B cell (primary cell): Measurements from ENCODE around the gene PPIL1. TPM values are rescaled to one million over a fixed set of nuclear protein-coding genes. Genes with fewer than 3 reads are reported as not detected.

Experiments used
- ATAC-seq: fragments of 200-7000 bp; cut with Tn5 transposase; one replicate; pipeline ENCODE4 v1.10.0; 2021; ENCODE audit warnings: low read depth, mild to moderate bottlenecking, moderate number of reproducible peaks, moderate library complexity
- CTCF ChIA-PET: fragments of 350-600 bp; sonication (Branson Sonifier 250); formaldehyde crosslinking; loops from one replicate; lab custom pipeline; 2021; ENCODE audit warnings: antibody characterized with exemption, inconsistent platforms; lab: Charles Lee
- POLR2A ChIA-PET: fragments of 350-600 bp; sonication (Branson Sonifier 250); formaldehyde crosslinking; loops from one replicate; lab custom pipeline; 2021; ENCODE audit warnings: antibody characterized with exemption; lab: Charles Lee
- DNase-seq: peaks from one replicate; pipeline ENCODE4 v3.0.0; 2013
- H2AFZ ChIP-seq: 2 replicates; pipeline ENCODE4 v1.6.1; 2012; ENCODE audit warnings: mild to moderate bottlenecking, low read depth, low read length; ENCODE audit not compliant: insufficient read depth, poor library complexity, severe bottlenecking
- H3K27ac ChIP-seq, 2 donors: 1 replicate in 1 of 2; 2 replicates in 1 of 2; pipeline ENCODE4 v1.5.1; 2012 to 2013; ENCODE audit warnings: low read length in 2 of 2, mild to moderate bottlenecking in 2 of 2, moderate library complexity in 1 of 2
- H3K27me3 ChIP-seq, 4 experiments: fragments of 200-600 bp in 1 of 4; sonication (generic) in 1 of 4; replicated peaks in 1 of 4; 1 replicate in 2 of 4; 2 replicates in 2 of 4; pipeline versions ENCODE4 v1.6.1 to v1.7.0; 2013 to 2016; ENCODE audit warnings: low read length in 3 of 4, mild to moderate bottlenecking in 2 of 4, mixed read lengths in 1 of 4, moderate library complexity in 1 of 4; ENCODE audit not compliant: insufficient read depth in 4 of 4, control insufficient read depth in 3 of 4; ENCODE audit errors: control extremely low read depth in 1 of 4
- H3K36me3 ChIP-seq, 2 experiments: replicated peaks in 1 of 2; 1 replicate in 1 of 2; 2 replicates in 1 of 2; pipeline versions ENCODE4 v1.6.1 to v1.7.1; 2013; ENCODE audit warnings: low read length in 1 of 2; ENCODE audit not compliant: insufficient read depth in 2 of 2, control insufficient read depth in 1 of 2; ENCODE audit errors: control extremely low read depth in 1 of 2, extremely low read depth in 1 of 2
- H3K4me1 ChIP-seq, 2 donors: fragments of 200-600 bp in 1 of 2; sonication (generic) in 1 of 2; 1 replicate in 1 of 2; 2 replicates in 1 of 2; pipeline versions ENCODE4 v1.5.1 to v1.6.1; 2013 to 2017; ENCODE audit warnings: low read length in 2 of 2; ENCODE audit not compliant: control insufficient read depth in 2 of 2, insufficient read depth in 2 of 2
- H3K4me2 ChIP-seq: replicated peaks from 2 replicates; pipeline ENCODE3; 2012; ENCODE audit warnings: mild to moderate bottlenecking, low read depth, low read length; ENCODE audit not compliant: poor library complexity, severe bottlenecking
- H3K4me3 ChIP-seq, 5 experiments: fragments of 200-600 bp in 1 of 5; sonication (generic) in 1 of 5; 1 replicate in 3 of 5; 2 replicates in 2 of 5; pipeline versions ENCODE4 v1.5.1 to v1.7.0; 2011 to 2016; ENCODE audit warnings: low read length in 4 of 5, mild to moderate bottlenecking in 4 of 5, low read depth in 2 of 5, control low read depth in 1 of 5, moderate library complexity in 1 of 5; ENCODE audit not compliant: insufficient read depth in 1 of 5; ENCODE audit errors: control extremely low read depth in 1 of 5, extremely low read depth in 1 of 5
- H3K79me2 ChIP-seq: fragments of 200-600 bp; sonication (generic); one replicate; pipeline ENCODE4 v1.6.0; 2016; ENCODE audit warnings: low read length; ENCODE audit not compliant: control insufficient read depth, insufficient read depth
- H3K9ac ChIP-seq: fragments of 200-600 bp; sonication (generic); 2 replicates; pipeline ENCODE4 v1.6.1; 2017; ENCODE audit warnings: mild to moderate bottlenecking, low read length, moderate library complexity
- H3K9me3 ChIP-seq, 3 donors: one replicate each; pipeline versions ENCODE4 v1.6.1 to v1.7.1; 2013; ENCODE audit warnings: low read length in 2 of 3; ENCODE audit not compliant: control insufficient read depth in 2 of 3, insufficient read depth in 1 of 3; ENCODE audit errors: control extremely low read depth in 1 of 3
- H4K20me1 ChIP-seq: 2 replicates; pipeline ENCODE4 v1.6.0; 2012; ENCODE audit warnings: mild to moderate bottlenecking, low read length; ENCODE audit not compliant: insufficient read depth, control insufficient read depth, poor library complexity, severe bottlenecking
- H3K27ac Mint-ChIP-seq: one replicate; pipeline ENCODE4 v1.8.0; 2021; ENCODE audit warnings: mixed read lengths
- H3K27me3 Mint-ChIP-seq: one replicate; pipeline ENCODE4 v1.8.0; 2021; ENCODE audit warnings: mixed read lengths
- H3K4me1 Mint-ChIP-seq: one replicate; pipeline ENCODE4 v1.8.0; 2021; ENCODE audit warnings: mixed read lengths
- H3K4me3 Mint-ChIP-seq: one replicate; pipeline ENCODE4 v1.8.0; 2021; ENCODE audit warnings: mixed read lengths
- H3K9me3 Mint-ChIP-seq: one replicate; pipeline ENCODE4 v1.8.0; 2022; ENCODE audit warnings: mixed read lengths; ENCODE audit not compliant: insufficient read depth
- CTCF ChIP-seq: fragments of 200-600 bp; IDR thresholded peaks from one replicate; pipeline ENCODE4 v1.8.0; 2022; ENCODE audit warnings: antibody characterized with exemption, mild to moderate bottlenecking
- EZH2 ChIP-seq: IDR thresholded peaks from 2 replicates; pipeline ENCODE4 v1.6.1; 2012; ENCODE audit warnings: borderline replicate concordance, low read depth, mild to moderate bottlenecking, moderate library complexity, low read length; ENCODE audit not compliant: insufficient read depth, poor library complexity, severe bottlenecking
- WGBS: methylation state at CpG from one replicate; pipeline ENCODE4 v1.1.5; 2013; ENCODE audit warnings: missing lambda C conversion rate; ENCODE audit not compliant: insufficient coverage; 5-methylcytosine and 5-hydroxymethylcytosine counted together
- intact Hi-C: fragments of 100-400 bp; cut with micrococcal nuclease; formaldehyde crosslinking; loops from one replicate; pipeline ENCODE4 v1.10.0; 2022
- polyA plus RNA-seq: library from polyadenylated mRNA; depleted of rRNA; stranded (reverse); fragments of >200 nt; gene quantifications from 2 replicates; pipeline ENCODE4 v1.2.3, GENCODE V29; 2012
- total RNA-seq, 2 donors: library from RNA; stranded (reverse); fragments of 120-200 nt in 1 of 2; gene quantifications; 1 replicate in 1 of 2; 2 replicates in 1 of 2; pipeline versions ENCODE4 v1.2.3 to v1.2.4, GENCODE V29; 2013 to 2022

PPIL1 gene
- total and polyA plus RNA-seq, 2 donors (not counting 1 experiment from before 2014, with no cell fraction given): 2.9 to 7.0 TPM

GRCh38 chr6:36820700-36821580 lies 53.7 kb downstream of the PPIL1 start:
- Histone ChIP-seq H3K79me2 (no peaks in the 10 kb centered on the region), H3K9me3 (no peaks in the 10 kb centered on the region), H4K20me1 (no peaks in the 10 kb centered on the region), H3K9ac (no peak overlapping the region), H3K4me1 (no peaks in the 10 kb centered on the region), H3K36me3 (no peaks in the 10 kb centered on the region), H3K27me3 (peaks cover 0 to 3% (median 0%) of the 10 kb centered on the region in 4 experiments), H3K4me3 (no peak overlapping the region), H3K27ac (no peak overlapping the region), H3K4me2 (no peak overlapping the region), H2AFZ (no peak overlapping the region)
- H3K27ac Mint-ChIP-seq: no peak overlapping the region
- intact Hi-C loops: no loop called here
- CTCF ChIA-PET: no interaction called here
- no peaks in the 10 kb centered on the region for H3K4me1 Mint-ChIP-seq
- no peaks in the 10 kb centered on the region for H3K9me3 Mint-ChIP-seq
- ATAC-seq: no peak
- peaks cover 13% of the 10 kb centered on the region for H3K27me3 Mint-ChIP-seq
- WGBS: 91% methylated on average over 9 of the region's 12 CpGs
- no peak for TF ChIP-seq CTCF
- TF ChIP-seq EZH2: no peak
- DNase-seq: no peak
- POLR2A ChIA-PET: no interaction called here
- H3K4me3 Mint-ChIP-seq: no peak overlapping the region

- H3K4me1 ChIP-seq: no peaks in the 10 kb centered on the region
- no peak overlapping the region for H3K4me2 ChIP-seq
- no peaks in the 10 kb centered on the region for H3K27me3 Mint-ChIP-seq
- DNase-seq (no peak), ATAC-seq (no peak)
- H2AFZ ChIP-seq: no peak overlapping the region
- H4K20me1 ChIP-seq: no peaks in the 10 kb centered on the region
- no peaks in the 10 kb centered on the region for H3K9me3 Mint-ChIP-seq
- POLR2A ChIA-PET: no interaction called here
- H3K9ac ChIP-seq: no peak overlapping the region
- TF ChIP-seq EZH2 (no peak), CTCF (no peak)
- no peaks in the 10 kb centered on the region for H3K79me2 ChIP-seq
- intact Hi-C loops: no loop called here
- WGBS: 100% methylated on average over 2 of the region's 4 CpGs
- H3K4me1 Mint-ChIP-seq: no peaks in the 10 kb centered on the region
- H3K9me3 ChIP-seq: no peaks in the 10 kb centered on the region
- no peak overlapping the region for H3K27ac Mint-ChIP-seq
- no peak overlapping the region for H3K4me3 ChIP-seq
- CTCF ChIA-PET: no interaction called here
- no peak overlapping the region for H3K4me3 Mint-ChIP-seq
- H3K27me3 ChIP-seq: no peaks in the 10 kb centered on the region
- no peak overlapping the region for H3K27ac ChIP-seq
- no peaks in the 10 kb centered on the region for H3K36me3 ChIP-seq
Observed at GRCh38 chr6:36818756-36819155, 55.8 kb downstream of the PPIL1 start.
